Uterus (tissue), 2 donors: ENCODE data around the gene RBL2.

ENCODE experiments used
- CTCF ChIP-seq, 4 experiments: fragments of 200-600 bp in 2 of 4; fragments of 450-650 bp in 2 of 4; sonication (generic) in 2 of 4; IDR thresholded peaks; one replicate each; pipeline ENCODE4 v1.5.1; 2016 to 2019; ENCODE audit warnings: antibody characterized with exemption in 4 of 4, mild to moderate bottlenecking in 2 of 4, moderate library complexity in 1 of 4
- POLR2A ChIP-seq, 2 donors: fragments of 450-650 bp; IDR thresholded peaks; one replicate each; pipeline ENCODE4 v1.6.1; 2016; ENCODE audit warnings: antibody characterized with exemption in 2 of 2, mild to moderate bottlenecking in 1 of 2, moderate library complexity in 1 of 2

- TF ChIP-seq CTCF (IDR thresholded peaks at IDR 0.05) = no peak
- TF ChIP-seq POLR2A (IDR thresholded peaks at IDR 0.05) = no peak
These were observed 96.5 kb downstream of the RBL2 start for GRCh38 chr16:53530741-53531140.
